Neural progenitor cell (in vitro differentiated cells): ENCODE data around the gene ARSD.

ENCODE experiments used
- CTCF ChIP-seq: fragments of 200-600 bp; sonication (generic); IDR thresholded peaks from 2 replicates; pipeline ENCODE4 v1.5.1; 2017; ENCODE audit warnings: antibody characterized with exemption, mild to moderate bottlenecking
- EZH2 ChIP-seq: fragments of 200-600 bp; sonication (generic); IDR thresholded peaks from 2 replicates; pipeline ENCODE4 v1.6.1; 2017; ENCODE audit warnings: antibody characterized with exemption, mild to moderate bottlenecking, moderate library complexity
- EZH2phosphoT487 ChIP-seq: fragments of 200-600 bp; sonication (generic); IDR thresholded peaks from 2 replicates; pipeline ENCODE4 v1.6.1; 2017; ENCODE audit warnings: antibody characterized with exemption

- TF ChIP-seq EZH2 (no peak), CTCF (peak; percentile 47), EZH2phosphoT487 (no peak)
Observed at GRCh38 chrX:2913118-2913517, 16.0 kb downstream of the ARSD start.
